Measurements from ENCODE around the gene IAH1. TPM values are rescaled to one million over a fixed set of nuclear protein-coding genes. Genes with fewer than 3 reads are reported as not detected.

IAH1 gene
- 10 to 100 TPM; 19.2 to 22.6 TPM for total RNA-seq
- 10 to 100 TPM; 31.3 to 62.1 TPM for polyA plus RNA-seq

DNA sequence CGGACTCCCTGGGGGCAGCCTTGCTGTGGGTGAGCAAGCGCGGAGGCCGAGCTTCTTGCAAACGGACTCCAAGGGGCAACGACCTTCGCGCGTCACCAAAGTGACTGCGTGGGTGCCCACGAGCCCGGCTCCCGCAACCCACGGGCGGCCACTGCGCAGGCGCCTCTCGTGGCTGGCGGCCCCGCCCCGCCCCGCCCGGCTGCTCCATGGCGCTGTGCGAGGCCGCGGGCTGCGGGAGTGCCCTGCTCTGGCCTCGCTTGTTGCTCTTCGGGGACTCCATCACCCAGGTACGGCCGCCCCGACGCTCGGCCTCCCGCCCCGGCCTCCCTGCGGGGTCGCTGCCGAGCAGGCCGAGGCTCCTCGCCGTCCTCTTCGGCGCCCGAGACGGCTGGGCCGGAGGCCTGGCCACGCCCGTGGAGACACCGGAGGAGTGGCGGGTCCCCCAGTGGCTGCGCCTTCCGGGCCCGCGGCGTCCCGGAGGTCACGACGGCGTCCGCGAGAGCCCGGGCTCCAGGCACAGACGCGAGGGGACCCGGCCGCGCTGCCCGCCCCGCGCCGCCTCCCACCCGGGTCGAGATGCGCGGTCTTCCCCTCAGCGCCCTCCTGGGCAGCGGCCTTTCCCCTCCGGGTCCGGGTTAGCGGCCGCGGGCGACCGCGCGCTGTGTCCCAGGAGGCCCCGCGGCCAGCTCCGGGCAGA lies at the start of gene IAH1:
Gene IAH1, plus strand, starts transcription at position 191 of the 697 bp plus-strand sequence. Its CDS starts 16 bp downstream, at position 207.
- no peak for TF ChIP-seq NR2F2 (IDR thresholded peaks at IDR 0.05)
- TF ChIP-seq, protein P1, sequence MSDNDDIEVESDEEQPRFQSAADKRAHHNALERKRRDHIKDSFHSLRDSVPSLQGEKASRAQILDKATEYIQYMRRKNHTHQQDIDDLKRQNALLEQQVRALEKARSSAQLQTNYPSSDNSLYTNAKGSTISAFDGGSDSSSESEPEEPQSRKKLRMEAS (IDR thresholded peaks at IDR 0.05) = no peak
- peak in 1 of 2 donors; percentile 24 for TF ChIP-seq HNF4A (conservative IDR thresholded peaks at IDR 0.05)
- TF ChIP-seq TAF1 (conservative IDR thresholded peaks at IDR 0.05) = no peak
- TF ChIP-seq FOXA2 (IDR thresholded peaks at IDR 0.05) = no peak
- no peak for TF ChIP-seq JUND (IDR thresholded peaks at IDR 0.05)
- no peak for TF ChIP-seq SP1 (IDR thresholded peaks at IDR 0.05)
- TF ChIP-seq REST (IDR thresholded peaks at IDR 0.05) = no peak

GRCh38 chr2:9428965-9429577 lies 45.3 kb upstream of the IAH1 start:
- Histone ChIP-seq H3K27me3 (ENCODE audit: control insufficient read depth in 4 of 4, insufficient read depth in 4 of 4, low read length in 3 of 4) (no peaks in the 10 kb centered on the region), H3K27ac (ENCODE audit: low read depth in 1 of 2, low read length in 2 of 2) (no peak overlapping the region), H3K4me1 (ENCODE audit: control insufficient read depth in 4 of 4, insufficient read depth in 4 of 4, low read length in 3 of 4) (peaks cover 6 to 9% (median 8%) of the 10 kb centered on the region in 4 donors), H3K36me3 (ENCODE audit: control insufficient read depth in 4 of 4, insufficient read depth in 3 of 4, low read depth in 1 of 4, low read length in 3 of 4) (peaks cover 2 to 38% (median 26%) of the 10 kb centered on the region in 4 donors), H3K4me3 (ENCODE audit: low read depth in 1 of 3, low read length in 3 of 3) (no peak overlapping the region), H3K9me3 (ENCODE audit: control insufficient read depth in 4 of 4, low read length in 3 of 4) (no peaks in the 10 kb centered on the region), H3K9ac (ENCODE audit: low read depth in 1 of 2, low read length in 2 of 2) (no peak overlapping the region)
- WGBS = 86% methylated on average over 5 of the region's 5 CpGs
- no peak for DNase-seq (ENCODE audit: low spot score)
- TF ChIP-seq, protein P2, sequence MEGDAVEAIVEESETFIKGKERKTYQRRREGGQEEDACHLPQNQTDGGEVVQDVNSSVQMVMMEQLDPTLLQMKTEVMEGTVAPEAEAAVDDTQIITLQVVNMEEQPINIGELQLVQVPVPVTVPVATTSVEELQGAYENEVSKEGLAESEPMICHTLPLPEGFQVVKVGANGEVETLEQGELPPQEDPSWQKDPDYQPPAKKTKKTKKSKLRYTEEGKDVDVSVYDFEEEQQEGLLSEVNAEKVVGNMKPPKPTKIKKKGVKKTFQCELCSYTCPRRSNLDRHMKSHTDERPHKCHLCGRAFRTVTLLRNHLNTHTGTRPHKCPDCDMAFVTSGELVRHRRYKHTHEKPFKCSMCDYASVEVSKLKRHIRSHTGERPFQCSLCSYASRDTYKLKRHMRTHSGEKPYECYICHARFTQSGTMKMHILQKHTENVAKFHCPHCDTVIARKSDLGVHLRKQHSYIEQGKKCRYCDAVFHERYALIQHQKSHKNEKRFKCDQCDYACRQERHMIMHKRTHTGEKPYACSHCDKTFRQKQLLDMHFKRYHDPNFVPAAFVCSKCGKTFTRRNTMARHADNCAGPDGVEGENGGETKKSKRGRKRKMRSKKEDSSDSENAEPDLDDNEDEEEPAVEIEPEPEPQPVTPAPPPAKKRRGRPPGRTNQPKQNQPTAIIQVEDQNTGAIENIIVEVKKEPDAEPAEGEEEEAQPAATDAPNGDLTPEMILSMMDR (IDR thresholded peaks at IDR 0.05; ENCODE audit: low read depth, low read length, missing input control) = no peak
- no peak for TF ChIP-seq YY1 (IDR thresholded peaks at IDR 0.05)
- no peak for TF ChIP-seq FOXA2 (IDR thresholded peaks at IDR 0.05)
- no peak for TF ChIP-seq HNF4A (conservative IDR thresholded peaks at IDR 0.05)
- TF ChIP-seq GABPA (IDR thresholded peaks at IDR 0.05 in 1 of 2, conservative IDR thresholded peaks at IDR 0.05 in 1 of 2) = no peak
- no peak for TF ChIP-seq JUND (IDR thresholded peaks at IDR 0.05)
- TF ChIP-seq, protein P3, sequence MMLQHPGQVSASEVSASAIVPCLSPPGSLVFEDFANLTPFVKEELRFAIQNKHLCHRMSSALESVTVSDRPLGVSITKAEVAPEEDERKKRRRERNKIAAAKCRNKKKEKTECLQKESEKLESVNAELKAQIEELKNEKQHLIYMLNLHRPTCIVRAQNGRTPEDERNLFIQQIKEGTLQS (IDR thresholded peaks at IDR 0.05) = no peak
- no peak for TF ChIP-seq FOXA1 (IDR thresholded peaks at IDR 0.05)
- TF ChIP-seq HNF4G (IDR thresholded peaks at IDR 0.05) = no peak
- TF ChIP-seq RXRA (IDR thresholded peaks at IDR 0.05) = no peak

More for the DNA sequence above, at the start of gene IAH1:
- peaks cover 0 to 5% (median 4%) of the 10 kb centered on the region in 4 donors for H3K36me3 ChIP-seq (ENCODE audit: control insufficient read depth in 4 of 4, insufficient read depth in 3 of 4, low read depth in 1 of 4, low read length in 3 of 4)
- peak within 1 kb of the TSS; percentile 63 to 70 for H3K27ac ChIP-seq (ENCODE audit: low read depth in 1 of 2, low read length in 2 of 2)
- DNase-seq (ENCODE audit: low spot score) = peak; percentile 78
- no peaks in the 10 kb centered on the region for H3K9me3 ChIP-seq (ENCODE audit: control insufficient read depth in 4 of 4, low read length in 3 of 4)
- peak within 1 kb of the TSS; percentile 51 to 86 for H3K9ac ChIP-seq (ENCODE audit: low read depth in 1 of 2, low read length in 2 of 2)
- peak within 1 kb of the TSS; percentile 78 to 94 (median 93) for H3K4me3 ChIP-seq (ENCODE audit: low read depth in 1 of 3, low read length in 3 of 3)
- H3K27me3 ChIP-seq (ENCODE audit: control insufficient read depth in 4 of 4, insufficient read depth in 4 of 4, low read length in 3 of 4) = no peaks in the 10 kb centered on the region
- H3K4me1 ChIP-seq (ENCODE audit: control insufficient read depth in 4 of 4, insufficient read depth in 4 of 4, low read length in 3 of 4) = peaks cover 2 to 16% (median 7%) of the 10 kb centered on the region in 4 donors
- under 1% methylated on average over 91 of the region's 91 CpGs for WGBS

Measured in liver (tissue), 9 donors.